GM12875 (cell line): Measurements from ENCODE around the gene COPE.

Source experiments
- H3K4me3 ChIP-seq: one replicate; pipeline ENCODE4 v1.5.1; 2011; ENCODE audit warnings: low read depth, low read length, control low read depth
- TF ChIP-seq, protein P1 (sequence below): IDR thresholded peaks from 2 replicates; pipeline ENCODE4 v1.5.1; 2011; ENCODE audit warnings: low read depth, mild to moderate bottlenecking, control low read depth, inconsistent platforms, low read length, moderate library complexity, borderline replicate concordance; ENCODE audit not compliant: insufficient read depth

The COPE gene

DNA sequence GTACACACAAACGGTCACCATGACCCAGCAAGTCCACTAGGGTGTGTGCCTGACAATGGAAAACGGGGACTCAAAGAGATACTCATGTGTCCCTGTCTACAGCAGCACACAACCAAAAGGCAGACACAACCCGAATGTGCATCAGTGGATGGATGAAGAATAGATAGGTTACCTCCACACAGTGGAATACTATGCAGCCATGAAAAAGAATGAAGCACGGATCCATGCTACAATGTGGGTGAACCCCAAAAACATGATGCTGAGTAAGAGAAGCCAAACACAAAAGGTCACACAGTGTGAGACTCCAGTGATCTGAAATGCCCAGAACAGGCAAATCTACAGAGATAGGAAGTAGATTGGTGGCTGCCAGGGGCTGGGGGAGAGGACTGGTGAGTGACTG is 32.2 kb downstream of the COPE start:
- no peak overlapping the region for H3K4me3 ChIP-seq
- TF ChIP-seq, protein P1, sequence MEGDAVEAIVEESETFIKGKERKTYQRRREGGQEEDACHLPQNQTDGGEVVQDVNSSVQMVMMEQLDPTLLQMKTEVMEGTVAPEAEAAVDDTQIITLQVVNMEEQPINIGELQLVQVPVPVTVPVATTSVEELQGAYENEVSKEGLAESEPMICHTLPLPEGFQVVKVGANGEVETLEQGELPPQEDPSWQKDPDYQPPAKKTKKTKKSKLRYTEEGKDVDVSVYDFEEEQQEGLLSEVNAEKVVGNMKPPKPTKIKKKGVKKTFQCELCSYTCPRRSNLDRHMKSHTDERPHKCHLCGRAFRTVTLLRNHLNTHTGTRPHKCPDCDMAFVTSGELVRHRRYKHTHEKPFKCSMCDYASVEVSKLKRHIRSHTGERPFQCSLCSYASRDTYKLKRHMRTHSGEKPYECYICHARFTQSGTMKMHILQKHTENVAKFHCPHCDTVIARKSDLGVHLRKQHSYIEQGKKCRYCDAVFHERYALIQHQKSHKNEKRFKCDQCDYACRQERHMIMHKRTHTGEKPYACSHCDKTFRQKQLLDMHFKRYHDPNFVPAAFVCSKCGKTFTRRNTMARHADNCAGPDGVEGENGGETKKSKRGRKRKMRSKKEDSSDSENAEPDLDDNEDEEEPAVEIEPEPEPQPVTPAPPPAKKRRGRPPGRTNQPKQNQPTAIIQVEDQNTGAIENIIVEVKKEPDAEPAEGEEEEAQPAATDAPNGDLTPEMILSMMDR, result no peak

- no peak overlapping the region for H3K4me3 ChIP-seq
- TF ChIP-seq, protein P1, result no peak
These were observed 35.5 kb downstream of the COPE start for GRCh38 chr19:18883526-18884304.

DNA sequence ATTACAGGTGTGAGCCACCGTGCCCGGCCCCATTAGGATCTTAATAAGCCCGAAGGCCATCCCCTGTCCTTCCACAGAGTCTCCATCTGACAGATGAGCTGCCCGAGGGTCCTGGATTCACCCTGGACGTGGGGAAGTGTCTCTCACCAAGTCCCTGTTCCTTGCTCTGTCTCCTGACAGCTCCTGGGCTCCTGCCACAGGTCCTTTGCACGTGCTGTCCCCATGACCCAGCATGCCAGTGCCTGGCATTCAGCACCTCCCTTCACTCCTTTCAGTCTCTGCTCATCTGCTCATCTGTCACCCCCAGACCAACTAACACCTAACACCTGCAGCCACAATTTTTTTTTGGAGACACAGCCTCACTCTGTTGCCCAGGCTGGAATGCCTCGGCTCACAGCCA is 37.7 kb downstream of the COPE start:
- H3K4me3 ChIP-seq, result no peak overlapping the region
- TF ChIP-seq, protein P1, result no peak

GRCh38 chr19:18879579-18880373 is 39.4 kb downstream of the COPE start:
- TF ChIP-seq, protein P1, result no peak
- H3K4me3 ChIP-seq, result no peak overlapping the region

DNA sequence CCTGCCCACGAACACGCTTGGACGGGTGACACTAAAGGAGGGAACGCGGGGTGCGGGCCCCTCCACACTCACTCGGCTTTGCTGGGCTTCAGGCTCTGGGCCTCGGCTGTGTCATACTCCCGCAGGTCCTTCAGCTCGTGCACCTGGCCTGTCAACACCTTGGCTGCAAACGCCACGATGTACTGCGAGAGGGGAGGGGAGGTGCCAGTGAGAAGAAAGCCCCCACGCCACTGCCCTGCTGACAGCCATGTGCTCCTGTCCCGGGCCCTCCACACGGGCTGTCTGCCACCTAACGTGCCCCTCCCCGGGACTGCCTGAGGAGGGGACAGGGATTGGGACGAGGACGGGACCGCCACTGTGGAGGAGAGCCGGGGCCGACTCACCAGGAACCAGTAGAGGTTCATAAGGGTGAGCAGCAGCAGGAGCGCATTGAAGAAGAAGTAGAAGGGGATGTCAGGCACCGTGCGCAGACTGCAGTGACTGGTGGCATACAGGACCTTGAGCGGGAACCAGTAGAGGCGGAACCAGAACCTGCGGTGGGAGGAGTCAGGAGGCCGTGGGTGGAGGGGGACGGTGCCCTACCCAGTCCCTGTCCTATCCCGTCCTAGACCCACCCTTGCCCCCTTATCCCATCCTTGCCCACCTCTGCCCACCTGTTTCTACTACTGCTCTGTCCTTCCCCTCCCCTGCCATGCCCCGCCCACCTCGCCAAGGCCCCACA is 40.2 kb downstream of the COPE start:
- TF ChIP-seq, protein P1, result no peak

GRCh38 chr19:18878058-18878797 is 41.0 kb downstream of the COPE start:
- no peak overlapping the region for H3K4me3 ChIP-seq
- TF ChIP-seq, protein P1, result no peak

More for the DNA sequence above, 40.2 kb downstream of the COPE start:
- no peak overlapping the region for H3K4me3 ChIP-seq
